WTC11 (cell line): Measurements from ENCODE around the gene AP5Z1. TPM values are rescaled to one million over a fixed set of nuclear protein-coding genes. Genes with fewer than 3 reads are reported as not detected.

Source experiments
- ATAC-seq: fragments of 200-7000 bp; cut with Tn5 transposase; 2 replicates; pipeline ENCODE4 v1.10.0; 2021; ENCODE audit warnings: mild to moderate bottlenecking, moderate library complexity
- CTCF ChIA-PET: fragments of 300-600 bp; sonication (Branson Sonifier 250); formaldehyde crosslinking; loops from one replicate; lab custom pipeline; 2021; ENCODE audit warnings: antibody characterized with exemption; lab: Charles Lee
- POLR2A ChIA-PET: fragments of 350-600 bp; sonication (Branson Sonifier 250); formaldehyde crosslinking; loops from one replicate; lab custom pipeline; 2021; ENCODE audit warnings: antibody characterized with exemption; lab: Charles Lee
- DNase-seq: peaks from one replicate; pipeline ENCODE4 v3.0.0; 2021; ENCODE audit warnings: low spot score
- H3K27ac Mint-ChIP-seq: 2 replicates; pipeline ENCODE4 v1.8.0; 2021; ENCODE audit warnings: mixed read lengths
- H3K27me3 Mint-ChIP-seq: 2 replicates; pipeline ENCODE4 v1.8.0; 2021; ENCODE audit warnings: low read depth, mild to moderate bottlenecking, moderate library complexity, mixed read lengths
- H3K36me3 Mint-ChIP-seq: 2 replicates; pipeline ENCODE4 v1.8.0; 2021; ENCODE audit warnings: mixed read lengths
- H3K4me1 Mint-ChIP-seq: 2 replicates; pipeline ENCODE4 v1.8.0; 2022; ENCODE audit warnings: mixed read lengths
- H3K4me3 Mint-ChIP-seq: 2 replicates; pipeline ENCODE4 v1.8.0; 2021; ENCODE audit warnings: mild to moderate bottlenecking, moderate library complexity, mixed read lengths
- H3K9me3 Mint-ChIP-seq: 2 replicates; pipeline ENCODE4 v1.8.0; 2021; ENCODE audit warnings: mixed read lengths
- ARID4B ChIP-seq: sonication (generic); formaldehyde crosslinking; IDR thresholded peaks from 2 replicates; pipeline ENCODE4 v1.8.0; 2023; ENCODE audit warnings: missing genetic modification reagents, mild to moderate bottlenecking, borderline replicate concordance
- CREM ChIP-seq: sonication (generic); formaldehyde crosslinking; IDR thresholded peaks from 2 replicates; pipeline ENCODE4 v1.8.1; 2022; ENCODE audit warnings: mild to moderate bottlenecking, missing genetic modification reagents, moderate library complexity
- CTCF ChIP-seq: fragments of 200-600 bp; IDR thresholded peaks from 2 replicates; pipeline ENCODE4 v1.8.0; 2022; ENCODE audit warnings: antibody characterized with exemption
- ETV6 ChIP-seq: sonication (generic); formaldehyde crosslinking; IDR thresholded peaks from 2 replicates; pipeline ENCODE4 v1.8.1; 2022; ENCODE audit warnings: mild to moderate bottlenecking, missing genetic modification reagents
- FOXJ3 ChIP-seq: sonication (generic); formaldehyde crosslinking; IDR thresholded peaks from 2 replicates; pipeline ENCODE4 v1.9.0; 2021; ENCODE audit warnings: missing genetic modification reagents, mild to moderate bottlenecking, borderline replicate concordance
- GRHL2 ChIP-seq: fragments of 250-450 bp; sonication (Bioruptor Pico); IDR thresholded peaks from 2 replicates; pipeline ENCODE4 v1.8.0; 2022; ENCODE audit warnings: mild to moderate bottlenecking, moderate library complexity; ENCODE audit not compliant: insufficient replicate concordance, severe bottlenecking
- HMGXB4 ChIP-seq: sonication (generic); formaldehyde crosslinking; IDR thresholded peaks from 2 replicates; pipeline ENCODE4 v1.8.1; 2023; ENCODE audit warnings: mild to moderate bottlenecking, moderate library complexity, missing genetic modification reagents
- JAZF1 ChIP-seq: fragments of 250-450 bp; sonication (Bioruptor Pico); IDR thresholded peaks from 2 replicates; pipeline ENCODE4 v1.9.0; 2021; ENCODE audit warnings: moderate library complexity, mild to moderate bottlenecking, inconsistent platforms
- JUN ChIP-seq: sonication (generic); formaldehyde crosslinking; IDR thresholded peaks from 2 replicates; pipeline ENCODE4 v1.8.0; 2023; ENCODE audit warnings: mild to moderate bottlenecking, missing genetic modification reagents
- KAT7 ChIP-seq: sonication (generic); formaldehyde crosslinking; IDR thresholded peaks from 2 replicates; pipeline ENCODE4 v1.8.1; 2023; ENCODE audit warnings: missing genetic modification reagents, mild to moderate bottlenecking, borderline replicate concordance
- MAX ChIP-seq: sonication (generic); formaldehyde crosslinking; IDR thresholded peaks from 2 replicates; pipeline ENCODE4 v1.8.0; 2022; ENCODE audit warnings: mild to moderate bottlenecking, missing genetic modification reagents
- MYBL2 ChIP-seq: sonication (generic); formaldehyde crosslinking; IDR thresholded peaks from 2 replicates; pipeline ENCODE4 v1.8.1; 2023; ENCODE audit warnings: mild to moderate bottlenecking, moderate library complexity, missing genetic modification reagents
- SMAD4 ChIP-seq: sonication (generic); formaldehyde crosslinking; IDR thresholded peaks from 2 replicates; pipeline ENCODE4 v1.8.0; 2022; ENCODE audit warnings: mild to moderate bottlenecking, missing genetic modification reagents
- TEAD1 ChIP-seq: sonication (generic); formaldehyde crosslinking; IDR thresholded peaks from 2 replicates; pipeline ENCODE4 v1.8.0; 2022; ENCODE audit warnings: mild to moderate bottlenecking, missing genetic modification reagents
- USF1 ChIP-seq: sonication (generic); formaldehyde crosslinking; IDR thresholded peaks from 2 replicates; pipeline ENCODE4 v1.8.0; 2022; ENCODE audit warnings: mild to moderate bottlenecking, missing genetic modification reagents
- ZNF219 ChIP-seq: sonication (generic); formaldehyde crosslinking; IDR thresholded peaks from 2 replicates; pipeline ENCODE4 v1.8.0; 2023; ENCODE audit warnings: missing genetic modification reagents, mild to moderate bottlenecking, borderline replicate concordance
- ZNF263 ChIP-seq: sonication (generic); formaldehyde crosslinking; IDR thresholded peaks from 2 replicates; pipeline ENCODE4 v1.8.1; 2022; ENCODE audit warnings: low read depth, mild to moderate bottlenecking, moderate library complexity, missing genetic modification reagents
- ZNF281 ChIP-seq: sonication (generic); formaldehyde crosslinking; IDR thresholded peaks from 2 replicates; pipeline ENCODE4 v1.8.0; 2023; ENCODE audit warnings: mild to moderate bottlenecking, missing genetic modification reagents
- ZNF317 ChIP-seq: sonication (generic); formaldehyde crosslinking; IDR thresholded peaks from 2 replicates; pipeline ENCODE4 v1.8.1; 2023; ENCODE audit warnings: low read depth, mild to moderate bottlenecking, moderate library complexity, missing genetic modification reagents, borderline replicate concordance
- total RNA-seq: library from RNA; stranded (reverse); gene quantifications from 3 replicates; pipeline ENCODE4 v1.2.3, GENCODE V29; 2021

AP5Z1 gene
- total RNA-seq, 1 experiment from 2014 or later = 29.4 TPM

GRCh38 chr7:4803397-4804241, 28.2 kb downstream of the AP5Z1 start (continued):
- TF ChIP-seq TEAD1 = no peak
- no peak for TF ChIP-seq GRHL2 (CRISPR knock-in tag)
- no peak for TF ChIP-seq ARID4B (CRISPR knock-in tag)
- TF ChIP-seq JUN (CRISPR knock-in tag) = no peak
- no peak for TF ChIP-seq MAX (CRISPR knock-in tag)
- no peak for TF ChIP-seq SMAD4 (CRISPR knock-in tag)
- no peak for TF ChIP-seq USF1
- TF ChIP-seq CREM = no peak
- no peak for TF ChIP-seq HMGXB4 (CRISPR knock-in tag)
- TF ChIP-seq ZNF281 = no peak
- TF ChIP-seq, all 79 proteins: peak for 0

GRCh38 chr7:4805110-4805983, 29.9 kb downstream of the AP5Z1 start:
- Mint-ChIP-seq H3K27me3 (peaks cover 18% of the 10 kb centered on the region), H3K9me3 (no peaks in the 10 kb centered on the region), H3K4me3 (no peak overlapping the region), H3K27ac (no peak overlapping the region), H3K4me1 (peaks cover 4% of the 10 kb centered on the region), H3K36me3 (no peaks in the 10 kb centered on the region)
- no peak for ATAC-seq
- no peak for DNase-seq
- ChIA-PET CTCF (interaction anchor here (1.2 to 3.7 kb wide), 4 partner anchors 10 to 25 kb away, joined by 4 to 37 read pairs (median 18); no protein-coding TSS in a partner anchor), POLR2A (no interaction called here)
- TF ChIP-seq ZNF317 (CRISPR knock-in tag) (no peak), MYBL2 (CRISPR knock-in tag) (no peak), ZNF263 (no peak), FOXJ3 (no peak), ZNF281 (no peak), ZNF219 (CRISPR knock-in tag) (no peak), ETV6 (CRISPR knock-in tag) (no peak), CTCF (no peak), KAT7 (no peak), JAZF1 (CRISPR knock-in tag) (no peak)
